H1 (cell line): ENCODE results near the gene SAMD9L. TPM values are rescaled to one million over a fixed set of nuclear protein-coding genes. Genes with fewer than 3 reads are reported as not detected.

Experiments used
- CTCF ChIA-PET: fragments of 300-600 bp; sonication (Branson Sonifier 250); formaldehyde crosslinking; loops from one replicate; lab custom pipeline; 2021; ENCODE audit not compliant: partially characterized antibody; lab: Charles Lee
- POLR2A ChIA-PET: fragments of 300-600 bp; sonication (Branson Sonifier 250); formaldehyde crosslinking; loops from one replicate; lab custom pipeline; 2021; ENCODE audit warnings: inconsistent platforms; ENCODE audit not compliant: partially characterized antibody; lab: Charles Lee
- DNase-seq, 2 experiments: peaks; one replicate each; pipeline versions ENCODE4 v3.0.0 to v3.0.0-alpha.2; 2010 to 2022; ENCODE audit warnings: low spot score in 2 of 2, low read depth in 1 of 2, mixed read lengths in 1 of 2
- FAIRE-seq: peaks from 2 replicates; lab custom pipeline; 2011; peaks lifted over from hg19 to GRCh38; lab: Jason Lieb, UNC
- H2AFZ ChIP-seq: 2 replicates; pipeline ENCODE4 v1.8.1; 2012; ENCODE audit warnings: low read length, inconsistent platforms
- H2AK5ac ChIP-seq: 2 replicates; pipeline ENCODE4 v1.6.1; 2013; ENCODE audit warnings: low read depth, low read length
- H2BK120ac ChIP-seq: replicated peaks from 2 replicates; pipeline ENCODE3; 2013; ENCODE audit warnings: low read depth, low read length, inconsistent platforms
- H2BK12ac ChIP-seq: 2 replicates; pipeline ENCODE4 v1.6.1; 2013; ENCODE audit warnings: low read depth, low read length
- H2BK15ac ChIP-seq: 2 replicates; pipeline ENCODE4 v1.6.1; 2013; ENCODE audit warnings: low read length
- H2BK20ac ChIP-seq: 2 replicates; pipeline ENCODE4 v1.6.1; 2013; ENCODE audit warnings: low read length
- H2BK5ac ChIP-seq: 2 replicates; pipeline ENCODE4 v1.6.1; 2013; ENCODE audit warnings: low read depth, low read length
- H3K14ac ChIP-seq: 2 replicates; pipeline ENCODE4 v1.6.1; 2013; ENCODE audit warnings: inconsistent platforms; ENCODE audit not compliant: insufficient read length
- H3K18ac ChIP-seq: 2 replicates; pipeline ENCODE4 v1.6.1; 2013; ENCODE audit warnings: low read length; ENCODE audit errors: extremely low read depth
- H3K23ac ChIP-seq: 2 replicates; pipeline ENCODE4 v1.6.1; 2013; ENCODE audit warnings: inconsistent platforms; ENCODE audit not compliant: insufficient read length
- H3K23me2 ChIP-seq: 2 replicates; pipeline ENCODE4 v1.6.1; 2013; ENCODE audit warnings: low read depth, low read length
- H3K27ac ChIP-seq: 2 replicates; pipeline ENCODE4 v1.6.1; 2011; ENCODE audit warnings: low read depth, low read length, inconsistent platforms
- H3K27me3 ChIP-seq, 4 experiments: replicated peaks in 1 of 4; 1 replicate in 1 of 4; 2 replicates in 3 of 4; pipeline versions ENCODE4 v1.6.1 to v1.8.1; 2011 to 2013; ENCODE audit warnings: low read length in 3 of 4, mild to moderate bottlenecking in 3 of 4, inconsistent platforms in 2 of 4, mixed read lengths in 2 of 4, moderate library complexity in 1 of 4; ENCODE audit not compliant: control insufficient read depth in 3 of 4, insufficient read depth in 3 of 4; ENCODE audit errors: extremely low read depth in 1 of 4
- H3K36me3 ChIP-seq, 4 experiments: 2 replicates each; pipeline versions ENCODE4 v1.6.1 to v1.8.1; 2011 to 2013; ENCODE audit warnings: mild to moderate bottlenecking in 4 of 4, low read length in 3 of 4, moderate library complexity in 2 of 4, control low read depth in 1 of 4, inconsistent platforms in 1 of 4; ENCODE audit not compliant: insufficient read depth in 4 of 4, control insufficient read depth in 2 of 4
- H3K4ac ChIP-seq: replicated peaks from 2 replicates; pipeline ENCODE3; 2013; ENCODE audit warnings: low read length, low read depth, mixed read lengths, inconsistent platforms; ENCODE audit not compliant: insufficient read length
- H3K4me1 ChIP-seq, 4 experiments: replicated peaks in 1 of 4; 1 replicate in 1 of 4; 2 replicates in 3 of 4; pipeline versions ENCODE4 v1.6.1 to v1.8.1; 2011 to 2013; ENCODE audit warnings: low read length in 3 of 4, inconsistent platforms in 2 of 4, mixed read lengths in 1 of 4; ENCODE audit not compliant: insufficient read depth in 4 of 4, control insufficient read depth in 3 of 4
- H3K4me2 ChIP-seq, 2 experiments: 2 replicates each; pipeline versions ENCODE4 v1.6.1 to v1.8.1; 2011 to 2013; ENCODE audit warnings: low read depth in 2 of 2, low read length in 2 of 2, control low read depth in 1 of 2, inconsistent platforms in 1 of 2, mild to moderate bottlenecking in 1 of 2; ENCODE audit not compliant: insufficient read depth in 1 of 2
- H3K4me3 ChIP-seq, 4 experiments: fragments of 200-600, 300-600 bp in 1 of 4; sonication (generic), shearing (Covaris generic), sonication (Bioruptor Twin) in 1 of 4; 2 replicates each; pipeline versions ENCODE4 v1.5.1 to v1.8.1; 2011 to 2016; ENCODE audit warnings: low read length in 4 of 4, low read depth in 3 of 4, control low read depth in 2 of 4, inconsistent platforms in 2 of 4, mild to moderate bottlenecking in 2 of 4, mixed read lengths in 1 of 4, moderate library complexity in 1 of 4; ENCODE audit not compliant: insufficient read depth in 2 of 4; ENCODE audit errors: extremely low read depth in 1 of 4
- H3K56ac ChIP-seq: replicated peaks from 2 replicates; pipeline ENCODE3; 2013; ENCODE audit warnings: low read depth, mild to moderate bottlenecking, mixed read lengths, low read length, inconsistent platforms; ENCODE audit not compliant: insufficient read length
- H3K79me1 ChIP-seq: 2 replicates; pipeline ENCODE4 v1.6.1; 2013; ENCODE audit warnings: low read depth, low read length, control low read depth
- H3K79me2 ChIP-seq, 2 experiments: 2 replicates each; pipeline versions ENCODE4 v1.6.1 to v1.8.1; 2012 to 2013; ENCODE audit warnings: low read length in 2 of 2, mild to moderate bottlenecking in 2 of 2, inconsistent platforms in 1 of 2; ENCODE audit not compliant: insufficient read depth in 2 of 2, control insufficient read depth in 1 of 2
- H3K9ac ChIP-seq, 4 experiments: replicated peaks in 1 of 4; 1 replicate in 1 of 4; 2 replicates in 3 of 4; pipeline versions ENCODE4 v1.6.1 to v1.8.1; 2011 to 2013; ENCODE audit warnings: low read depth in 3 of 4, low read length in 3 of 4, control low read depth in 2 of 4, mild to moderate bottlenecking in 2 of 4, moderate library complexity in 2 of 4, inconsistent platforms in 1 of 4; ENCODE audit errors: extremely low read depth in 1 of 4
- H3K9me3 ChIP-seq, 2 experiments: 2 replicates each; pipeline versions ENCODE4 v1.6.1 to v1.8.1; 2012 to 2013; ENCODE audit warnings: mild to moderate bottlenecking in 2 of 2, moderate library complexity in 2 of 2, control low read depth in 1 of 2, inconsistent platforms in 1 of 2, low read depth in 1 of 2, low read length in 1 of 2, mixed read lengths in 1 of 2; ENCODE audit not compliant: insufficient read depth in 2 of 2
- H4K20me1 ChIP-seq, 2 experiments: replicated peaks in 1 of 2; 2 replicates each; pipeline versions ENCODE3 to v1.8.1; 2011 to 2013; ENCODE audit warnings: inconsistent platforms in 2 of 2, low read length in 2 of 2, mild to moderate bottlenecking in 1 of 2; ENCODE audit not compliant: insufficient read depth in 2 of 2, control insufficient read depth in 1 of 2
- H4K5ac ChIP-seq: 2 replicates; pipeline ENCODE4 v1.6.1; 2013; ENCODE audit warnings: low read length, low read depth, mixed read lengths, inconsistent platforms; ENCODE audit not compliant: insufficient read length
- H4K8ac ChIP-seq: 2 replicates; pipeline ENCODE4 v1.8.0; 2013; ENCODE audit warnings: mild to moderate bottlenecking, moderate library complexity, low read length, inconsistent platforms; ENCODE audit not compliant: insufficient read depth; ENCODE audit errors: extremely low read depth
- H4K91ac ChIP-seq: replicated peaks from 2 replicates; pipeline ENCODE3; 2013; ENCODE audit warnings: low read length, mixed read lengths, inconsistent platforms; ENCODE audit not compliant: insufficient read length
- EGR1 ChIP-seq: IDR thresholded peaks from 2 replicates; pipeline ENCODE4 v1.6.1; 2011; ENCODE audit warnings: low read depth, low read length, borderline replicate concordance
- NANOG ChIP-seq: IDR thresholded peaks from 2 replicates; pipeline ENCODE4 v1.6.1; 2011; ENCODE audit warnings: low read length, low read depth, mild to moderate bottlenecking, inconsistent platforms; ENCODE audit not compliant: insufficient read depth, poor library complexity, severe bottlenecking
- SIN3A ChIP-seq, 2 experiments: IDR thresholded peaks in 1 of 2; conservative IDR thresholded peaks in 1 of 2; 2 replicates each; pipeline ENCODE4 v1.6.1; 2011 to 2012; ENCODE audit warnings: low read length in 2 of 2, improper control_type of control experiment in 1 of 2, low read depth in 1 of 2, mild to moderate bottlenecking in 1 of 2
- SP2 ChIP-seq: IDR thresholded peaks from 2 replicates; pipeline ENCODE4 v1.6.1; 2012; ENCODE audit warnings: mild to moderate bottlenecking, low read length, inconsistent platforms
- SP4 ChIP-seq: IDR thresholded peaks from 2 replicates; pipeline ENCODE4 v1.6.1; 2012; ENCODE audit warnings: low read length, inconsistent platforms
- SUZ12 ChIP-seq: fragments of 200-600 bp; sonication (generic); IDR thresholded peaks from 2 replicates; pipeline ENCODE4 v1.6.1; 2012; ENCODE audit warnings: mild to moderate bottlenecking, inconsistent platforms, low read length, moderate library complexity, mixed read lengths
- TEAD4 ChIP-seq: IDR thresholded peaks from 2 replicates; pipeline ENCODE4 v1.6.1; 2012; ENCODE audit warnings: low read depth, low read length, inconsistent platforms, mixed read lengths
- WGBS, 2 experiments: shearing (Covaris generic) in 1 of 2; methylation state at CpG; one replicate each; pipeline versions ENCODE4 v1.1.6 to v1.1.7; 2013 to 2015; ENCODE audit warnings: low lambda C conversion rate in 2 of 2, mixed read lengths in 2 of 2, inconsistent platforms in 1 of 2, low coverage in 1 of 2, missing lambda C conversion rate in 1 of 2; ENCODE audit not compliant: insufficient replicate concordance in 2 of 2, insufficient coverage in 1 of 2, insufficient read length in 1 of 2; ENCODE audit errors: extremely low coverage in 1 of 2, missing lambda C conversion rate in 1 of 2; 5-methylcytosine and 5-hydroxymethylcytosine counted together
- polyA plus RNA-seq, 7 experiments: library from polyadenylated mRNA; depleted of rRNA in 3 of 7; stranded (reverse) in 5 of 7; unstranded in 2 of 7; fragments of >200 nt in 5 of 7; fragments of 200-250 nt in 2 of 7; gene quantifications; 1 replicate in 5 of 7; 2 replicates in 1 of 7; 4 replicates in 1 of 7; pipeline versions ENCODE4 v1.2.1 to v1.2.3, GENCODE V29; 2011 to 2013; ENCODE audit warnings: missing spikeins in 2 of 7, mixed read lengths in 2 of 7
- total RNA-seq: library from RNA; stranded (reverse); fragmentation: NEBNext Ultra II Directional; extraction: Animal tissue kit (Norgen Biotek cat#: 25700); gene quantifications from 2 replicates; pipeline ENCODE4 v1.2.1, GENCODE V29; 2021
- TF ChIP-seq, protein P1 (sequence below): IDR thresholded peaks from 2 replicates; pipeline ENCODE4 v1.6.1; 2011; ENCODE audit warnings: low read length, improper control_type of control experiment
- TF ChIP-seq, protein P2 (sequence below): IDR thresholded peaks from 2 replicates; pipeline ENCODE4 v1.6.1; 2012; ENCODE audit warnings: inconsistent platforms
- TF ChIP-seq, protein P3 (sequence below): IDR thresholded peaks from 2 replicates; pipeline ENCODE4 v1.6.1; 2012; ENCODE audit warnings: low read length, inconsistent platforms

SAMD9L gene
- total and polyA plus RNA-seq, 2 of the 8 experiments (the other 6 are each of a cell fraction or from before 2014, with no cell fraction given), result not detected

DNA sequence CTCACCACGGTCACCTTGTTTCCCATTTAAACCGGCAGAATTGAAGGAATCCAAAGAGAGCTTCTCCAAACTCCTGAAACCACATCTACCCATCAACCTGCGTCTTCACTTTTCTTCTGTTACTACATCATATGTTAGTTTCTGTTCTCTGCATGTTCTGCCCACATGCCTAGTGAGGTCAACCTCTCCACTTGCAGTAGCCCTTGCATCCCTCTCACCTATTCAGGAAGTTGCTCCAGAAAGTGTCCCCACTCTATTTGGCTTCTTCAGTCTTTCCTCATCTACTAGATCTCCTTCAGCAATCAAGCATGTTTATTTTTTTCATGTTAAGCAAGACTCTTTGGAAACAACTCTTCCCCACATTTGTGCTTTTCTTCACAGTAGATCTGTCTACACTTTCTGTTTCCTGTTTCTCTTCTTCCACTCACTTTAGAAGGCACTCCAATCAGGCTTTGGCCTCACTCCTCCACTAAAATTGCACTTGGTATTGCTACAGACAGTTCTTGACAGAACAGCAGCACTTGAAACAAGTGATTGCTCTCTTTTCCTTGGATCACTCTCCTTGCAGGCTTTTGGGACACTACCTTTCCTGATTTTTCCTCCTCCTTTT lies 7.5 kb downstream of the SAMD9L start:
- no peak for DNase-seq
- Histone ChIP-seq H3K18ac (no peak overlapping the region), H4K20me1 (no peaks in the 10 kb centered on the region), H3K4me2 (no peak overlapping the region), H4K5ac (no peak overlapping the region), H4K8ac (no peak overlapping the region), H4K91ac (no peak overlapping the region), H3K9me3 (no peaks in the 10 kb centered on the region), H3K4me3 (no peak overlapping the region), H3K56ac (no peak overlapping the region), H2BK5ac (no peak overlapping the region), H3K14ac (no peak overlapping the region), H3K4ac (no peak overlapping the region), H3K79me2 (no peaks in the 10 kb centered on the region), H2AK5ac (no peak overlapping the region), H3K4me1 (no peaks in the 10 kb centered on the region), H2BK15ac (no peak overlapping the region), H3K36me3 (no peaks in the 10 kb centered on the region), H3K79me1 (no peaks in the 10 kb centered on the region), H2BK20ac (no peak overlapping the region), H3K27ac (no peak overlapping the region), H3K23ac (no peak overlapping the region), H2BK120ac (no peak overlapping the region), H3K23me2 (no peaks in the 10 kb centered on the region), H3K9ac (no peak overlapping the region), H2AFZ (no peak overlapping the region), H3K27me3 (no peaks in the 10 kb centered on the region), H2BK12ac (no peak overlapping the region)
- POLR2A ChIA-PET, result no interaction called here
- WGBS, 2 experiments, result 91 to 100% methylated on average over 1 to 3 of the region's 3 CpGs
- FAIRE-seq, result no peak
- CTCF ChIA-PET, result interaction anchor here (0.7 kb wide), 1 partner anchor 20 kb away, joined by 3 read pairs; no protein-coding TSS in a partner anchor
- TF ChIP-seq, protein P1, sequence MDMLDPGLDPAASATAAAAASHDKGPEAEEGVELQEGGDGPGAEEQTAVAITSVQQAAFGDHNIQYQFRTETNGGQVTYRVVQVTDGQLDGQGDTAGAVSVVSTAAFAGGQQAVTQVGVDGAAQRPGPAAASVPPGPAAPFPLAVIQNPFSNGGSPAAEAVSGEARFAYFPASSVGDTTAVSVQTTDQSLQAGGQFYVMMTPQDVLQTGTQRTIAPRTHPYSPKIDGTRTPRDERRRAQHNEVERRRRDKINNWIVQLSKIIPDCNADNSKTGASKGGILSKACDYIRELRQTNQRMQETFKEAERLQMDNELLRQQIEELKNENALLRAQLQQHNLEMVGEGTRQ, result no peak
- TF ChIP-seq EGR1, result no peak
- no peak for TF ChIP-seq SIN3A (conservative IDR thresholded peaks at IDR 0.05 in 1 of 2, IDR thresholded peaks at IDR 0.05 in 1 of 2; ENCODE audit: low read depth in 1 of 2, low read length in 2 of 2)
- no peak for TF ChIP-seq SP4
- no peak for TF ChIP-seq SP2
- no peak for TF ChIP-seq TEAD4
- TF ChIP-seq, protein P2, sequence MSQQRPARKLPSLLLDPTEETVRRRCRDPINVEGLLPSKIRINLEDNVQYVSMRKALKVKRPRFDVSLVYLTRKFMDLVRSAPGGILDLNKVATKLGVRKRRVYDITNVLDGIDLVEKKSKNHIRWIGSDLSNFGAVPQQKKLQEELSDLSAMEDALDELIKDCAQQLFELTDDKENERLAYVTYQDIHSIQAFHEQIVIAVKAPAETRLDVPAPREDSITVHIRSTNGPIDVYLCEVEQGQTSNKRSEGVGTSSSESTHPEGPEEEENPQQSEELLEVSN, result no peak
- no peak for TF ChIP-seq SUZ12
- no peak for TF ChIP-seq NANOG
- TF ChIP-seq, protein P3, sequence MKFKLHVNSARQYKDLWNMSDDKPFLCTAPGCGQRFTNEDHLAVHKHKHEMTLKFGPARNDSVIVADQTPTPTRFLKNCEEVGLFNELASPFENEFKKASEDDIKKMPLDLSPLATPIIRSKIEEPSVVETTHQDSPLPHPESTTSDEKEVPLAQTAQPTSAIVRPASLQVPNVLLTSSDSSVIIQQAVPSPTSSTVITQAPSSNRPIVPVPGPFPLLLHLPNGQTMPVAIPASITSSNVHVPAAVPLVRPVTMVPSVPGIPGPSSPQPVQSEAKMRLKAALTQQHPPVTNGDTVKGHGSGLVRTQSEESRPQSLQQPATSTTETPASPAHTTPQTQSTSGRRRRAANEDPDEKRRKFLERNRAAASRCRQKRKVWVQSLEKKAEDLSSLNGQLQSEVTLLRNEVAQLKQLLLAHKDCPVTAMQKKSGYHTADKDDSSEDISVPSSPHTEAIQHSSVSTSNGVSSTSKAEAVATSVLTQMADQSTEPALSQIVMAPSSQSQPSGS, result no peak
